DND-41 (cell line): ENCODE measurements around the gene TEDC2.
"Not testable (repeated sequence)": the region's sequence is repeated elsewhere in the genome, so short reads cannot be mapped to it uniquely, and the experiment has no call there.

Experiments
- ATAC-seq: fragments of 200-7000 bp; cut with Tn5 transposase; 3 replicates; pipeline ENCODE4 v1.9.1; 2021; ENCODE audit warnings: low read depth; ENCODE audit not compliant: insufficient read depth
- DNase-seq: peaks from one replicate; pipeline ENCODE4 v3.0.0-alpha.2; 2020
- H2AFZ ChIP-seq: 2 replicates; pipeline ENCODE4 v1.6.0; 2012; ENCODE audit warnings: low read depth, low read length
- H3K27ac ChIP-seq: 2 replicates; pipeline ENCODE4 v1.5.1; 2012; ENCODE audit warnings: low read length, inconsistent platforms
- H3K27me3 ChIP-seq: fragments of 200-600 bp; sonication (generic); 2 replicates; pipeline ENCODE4 v1.6.0; 2012; ENCODE audit warnings: low read length, mild to moderate bottlenecking, inconsistent platforms; ENCODE audit not compliant: insufficient read depth, poor library complexity
- H3K36me3 ChIP-seq: 2 replicates; pipeline ENCODE4 v1.5.1; 2012; ENCODE audit warnings: low read length, inconsistent platforms; ENCODE audit not compliant: insufficient read depth
- H3K4me1 ChIP-seq: 2 replicates; pipeline ENCODE4 v1.5.1; 2012; ENCODE audit warnings: mild to moderate bottlenecking, low read length; ENCODE audit not compliant: insufficient read depth
- H3K4me2 ChIP-seq: 2 replicates; pipeline ENCODE4 v1.6.0; 2012; ENCODE audit warnings: mild to moderate bottlenecking, moderate library complexity, low read length, inconsistent platforms; ENCODE audit not compliant: insufficient read depth
- H3K4me3 ChIP-seq, 2 experiments: fragments of 200-600 bp in 1 of 2; shearing (Covaris generic) in 1 of 2; 2 replicates each; pipeline ENCODE4 v1.5.1; 2012 to 2016; ENCODE audit warnings: inconsistent platforms in 2 of 2, low read length in 2 of 2, mild to moderate bottlenecking in 2 of 2, low read depth in 1 of 2, moderate library complexity in 1 of 2
- H3K79me2 ChIP-seq: 2 replicates; pipeline ENCODE4 v1.6.0; 2012; ENCODE audit warnings: low read length, inconsistent platforms; ENCODE audit not compliant: insufficient read depth
- H3K9ac ChIP-seq: 2 replicates; pipeline ENCODE4 v1.6.0; 2012; ENCODE audit warnings: low read depth, mild to moderate bottlenecking, inconsistent platforms, low read length, moderate library complexity
- H3K9me3 ChIP-seq: 2 replicates; pipeline ENCODE4 v1.5.1; 2012; ENCODE audit warnings: low read length, moderate library complexity, mild to moderate bottlenecking, inconsistent platforms; ENCODE audit not compliant: insufficient read depth, severe bottlenecking
- H4K20me1 ChIP-seq: 2 replicates; pipeline ENCODE4 v1.6.0; 2012; ENCODE audit warnings: low read length; ENCODE audit not compliant: insufficient read depth
- EZH2 ChIP-seq: IDR thresholded peaks from 3 replicates; pipeline ENCODE4 v1.6.1; 2012; ENCODE audit warnings: borderline replicate concordance, low read depth, mild to moderate bottlenecking, moderate library complexity, low read length, inconsistent platforms; ENCODE audit not compliant: severe bottlenecking
- TF ChIP-seq, protein P1 (sequence below): IDR thresholded peaks from 2 replicates; pipeline ENCODE4 v1.5.1; 2012; ENCODE audit warnings: borderline replicate concordance, low read length, moderate library complexity, mild to moderate bottlenecking; ENCODE audit not compliant: poor library complexity, severe bottlenecking; ENCODE audit errors: extremely low read depth

The TEDC2 gene

DNA sequence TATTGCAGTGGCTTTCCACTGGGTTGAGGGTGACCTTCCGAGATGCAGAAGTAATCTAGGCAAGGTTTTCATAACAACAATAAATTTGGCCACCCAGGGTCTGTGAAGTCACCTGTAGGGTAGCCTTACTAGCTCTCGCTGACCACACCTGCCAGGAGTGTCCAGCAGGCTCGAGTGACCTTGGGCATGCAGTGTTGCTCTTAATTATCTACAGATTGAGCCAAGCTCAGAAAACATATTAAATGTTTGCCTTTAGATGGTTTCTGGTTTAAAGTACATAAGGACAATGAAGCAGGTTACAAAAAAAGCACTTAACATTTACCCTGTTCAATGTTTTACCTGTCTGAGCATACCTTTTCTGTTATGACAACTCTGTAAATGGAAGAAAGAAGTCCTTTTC is 16.8 kb downstream of the TEDC2 start:
- Histone ChIP-seq H3K9ac (peak overlapping the region; percentile 97; the same call in 1 of the 2 replicates), H3K27ac (no peak overlapping the region), H3K4me2 (peak overlapping the region; percentile 80; the same call in 1 of the 2 replicates), H3K79me2 (peaks cover 64% of the 10 kb centered on the region), H3K4me1 (peaks cover 43% of the 10 kb centered on the region), H3K27me3 (peaks cover 7% of the 10 kb centered on the region), H2AFZ (no peak overlapping the region), H4K20me1 (peaks cover 69% of the 10 kb centered on the region), H3K4me3 (no peak overlapping the region), H3K36me3 (peaks cover 3% of the 10 kb centered on the region; the same call in 1 of the 2 replicates), H3K9me3 (no peaks in the 10 kb centered on the region)
- no peak for TF ChIP-seq EZH2
- TF ChIP-seq, protein P1, sequence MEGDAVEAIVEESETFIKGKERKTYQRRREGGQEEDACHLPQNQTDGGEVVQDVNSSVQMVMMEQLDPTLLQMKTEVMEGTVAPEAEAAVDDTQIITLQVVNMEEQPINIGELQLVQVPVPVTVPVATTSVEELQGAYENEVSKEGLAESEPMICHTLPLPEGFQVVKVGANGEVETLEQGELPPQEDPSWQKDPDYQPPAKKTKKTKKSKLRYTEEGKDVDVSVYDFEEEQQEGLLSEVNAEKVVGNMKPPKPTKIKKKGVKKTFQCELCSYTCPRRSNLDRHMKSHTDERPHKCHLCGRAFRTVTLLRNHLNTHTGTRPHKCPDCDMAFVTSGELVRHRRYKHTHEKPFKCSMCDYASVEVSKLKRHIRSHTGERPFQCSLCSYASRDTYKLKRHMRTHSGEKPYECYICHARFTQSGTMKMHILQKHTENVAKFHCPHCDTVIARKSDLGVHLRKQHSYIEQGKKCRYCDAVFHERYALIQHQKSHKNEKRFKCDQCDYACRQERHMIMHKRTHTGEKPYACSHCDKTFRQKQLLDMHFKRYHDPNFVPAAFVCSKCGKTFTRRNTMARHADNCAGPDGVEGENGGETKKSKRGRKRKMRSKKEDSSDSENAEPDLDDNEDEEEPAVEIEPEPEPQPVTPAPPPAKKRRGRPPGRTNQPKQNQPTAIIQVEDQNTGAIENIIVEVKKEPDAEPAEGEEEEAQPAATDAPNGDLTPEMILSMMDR, result no peak
- DNase-seq (no peak), ATAC-seq (no peak)

DNA sequence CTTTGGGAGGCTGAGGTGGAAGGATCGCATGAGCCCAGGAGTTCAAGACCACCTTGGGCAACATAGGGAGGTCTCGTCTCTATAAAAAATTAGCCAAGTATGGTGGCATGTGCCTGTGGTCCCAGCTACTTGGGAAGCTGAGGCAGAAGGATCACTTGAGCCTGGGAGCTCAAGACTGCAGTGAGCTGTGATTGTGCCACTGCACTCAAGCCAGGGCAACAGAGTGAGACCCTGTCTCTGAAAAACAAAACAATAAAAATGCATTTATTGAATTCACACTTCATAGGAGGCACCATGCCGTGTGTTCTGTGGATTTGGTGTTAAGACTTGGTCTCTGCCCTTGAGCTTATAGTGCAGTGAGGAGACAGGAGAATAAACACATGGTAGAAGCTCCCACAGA is 17.4 kb downstream of the TEDC2 start:
- H4K20me1 ChIP-seq, result peaks cover 69% of the 10 kb centered on the region
- peaks cover 2% of the 10 kb centered on the region for H3K27me3 ChIP-seq
- H3K4me1 ChIP-seq, result peaks cover 37% of the 10 kb centered on the region
- peaks cover 70% of the 10 kb centered on the region for H3K79me2 ChIP-seq
- no peak for DNase-seq
- no peak overlapping the region for H2AFZ ChIP-seq
- H3K9me3 ChIP-seq, result no peaks in the 10 kb centered on the region
- H3K36me3 ChIP-seq, result peaks cover 3% of the 10 kb centered on the region; the same call in 1 of the 2 replicates
- H3K9ac ChIP-seq, result no peak overlapping the region
- no peak for ATAC-seq
- no peak for TF ChIP-seq EZH2
- TF ChIP-seq, protein P1, result no peak
- H3K27ac ChIP-seq, result no peak overlapping the region
- H3K4me2 ChIP-seq, result no peak overlapping the region
- H3K4me3 ChIP-seq, result no peak overlapping the region

DNA sequence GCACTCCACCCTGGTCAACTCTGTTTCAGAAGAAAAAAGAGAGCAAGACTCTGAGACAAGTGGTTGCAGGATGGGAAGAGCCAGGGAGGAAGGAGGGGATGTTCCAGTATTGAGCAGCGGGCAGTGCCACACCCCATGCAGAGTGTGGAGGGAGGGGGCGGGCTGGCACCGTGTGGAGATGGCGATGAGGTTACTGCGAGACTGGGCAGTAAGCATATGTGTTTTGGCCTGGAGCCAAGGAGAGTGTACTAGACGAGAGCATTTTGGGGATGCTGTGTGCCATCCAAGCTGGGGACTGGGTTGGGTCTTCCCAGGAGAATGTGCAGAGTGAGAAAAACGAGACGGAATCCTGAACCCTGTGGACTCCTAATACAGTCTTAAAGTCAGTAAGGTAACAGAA is 18.4 kb downstream of the TEDC2 start:
- Histone ChIP-seq H3K4me2 (no peak overlapping the region), H3K9ac (no peak overlapping the region), H4K20me1 (peaks cover 69% of the 10 kb centered on the region), H3K4me1 (peaks cover 27% of the 10 kb centered on the region), H3K27me3 (no peaks in the 10 kb centered on the region), H3K27ac (no peak overlapping the region), H3K79me2 (peaks cover 79% of the 10 kb centered on the region), H3K9me3 (no peaks in the 10 kb centered on the region), H3K36me3 (peaks cover 3% of the 10 kb centered on the region; the same call in 1 of the 2 replicates), H2AFZ (no peak overlapping the region), H3K4me3 (no peak overlapping the region)
- no peak for ATAC-seq
- no peak for DNase-seq
- TF ChIP-seq EZH2, result no peak
- TF ChIP-seq, protein P1, result no peak

- H2AFZ ChIP-seq, H3K36me3 ChIP-seq, H3K4me2 ChIP-seq, H3K9ac ChIP-seq, DNase-seq, ATAC-seq, H3K9me3 ChIP-seq, H3K27me3 ChIP-seq, H3K4me3 ChIP-seq, H3K27ac ChIP-seq: not testable (repeated sequence)
- Histone ChIP-seq H3K79me2 (peaks cover 89% of the 10 kb centered on the region), H4K20me1 (peaks cover 80% of the 10 kb centered on the region), H3K4me1 (peaks cover 14% of the 10 kb centered on the region)
Measured at GRCh38 chr16:2479996-2480395, 20.1 kb downstream of the TEDC2 start.
